ENCODE measurements around the gene FFAR3. TPM values are rescaled to one million over a fixed set of nuclear protein-coding genes. Genes with fewer than 3 reads are reported as not detected.

The FFAR3 gene
- total RNA-seq, 1 donor = 0.73 TPM

- no peak overlapping the region for H3K4me3 ChIP-seq (ENCODE audit: low read length)
- peaks cover 5% of the 10 kb centered on the region for H3K4me1 ChIP-seq (ENCODE audit: insufficient read depth, low read length)
- H3K27me3 ChIP-seq (ENCODE audit: insufficient read depth, low read length) = no peaks in the 10 kb centered on the region
Measured at GRCh38 chr19:35409191-35409590, 50.9 kb downstream of the FFAR3 start.

More at GRCh38 chr19:35409191-35409590, 50.9 kb downstream of the FFAR3 start:
- no peaks in the 10 kb centered on the region for H3K9me3 ChIP-seq (ENCODE audit: low read depth, low read length)

Other genes starting within 250 kb of the FFAR3 start
- gene FXYD3, start 242.6 kb upstream of the FFAR3 start, total RNA-seq = not detected
- gene LGI4, start 223.4 kb upstream of the FFAR3 start, total RNA-seq = 0.31 TPM
- 0.42 TPM for gene FXYD1, start 219.6 kb upstream of the FFAR3 start, total RNA-seq
- gene FXYD7, start 215.2 kb upstream of the FFAR3 start, total RNA-seq = 1.4 TPM
- gene FXYD5, start 203.7 kb upstream of the FFAR3 start, total RNA-seq = 179 TPM
- gene FAM187B, start 129.7 kb upstream of the FFAR3 start, total RNA-seq = 0.21 TPM
- gene LSR, start 109.5 kb upstream of the FFAR3 start, total RNA-seq = 13.1 TPM
- 117 TPM for gene USF2, start 89.5 kb upstream of the FFAR3 start, total RNA-seq
- gene HAMP, start 75.9 kb upstream of the FFAR3 start, total RNA-seq = 0.31 TPM
- gene MAG, start 66.3 kb upstream of the FFAR3 start, total RNA-seq = not detected
- 50.4 TPM for gene CD22, start 29.3 kb upstream of the FFAR3 start, total RNA-seq
- gene FFAR1, start 10.6 kb upstream of the FFAR3 start, total RNA-seq = 1.9 TPM
- gene GPR42, start 12.6 kb downstream of the FFAR3 start, total RNA-seq = 0.21 TPM
- 16.5 TPM for gene FFAR2, start 89.8 kb downstream of the FFAR3 start, total RNA-seq
- gene KRTDAP, start 132.0 kb downstream of the FFAR3 start, total RNA-seq = not detected
- not detected for gene DMKN, start 155.2 kb downstream of the FFAR3 start, total RNA-seq
- not detected for gene SBSN, start 169.9 kb downstream of the FFAR3 start, total RNA-seq
- not detected for gene GAPDHS, start 175.0 kb downstream of the FFAR3 start, total RNA-seq
- gene TMEM147, start 187.2 kb downstream of the FFAR3 start, total RNA-seq = 25.9 TPM
- gene ATP4A, start 205.2 kb downstream of the FFAR3 start, total RNA-seq = not detected
- not detected for gene PMIS2, start 227.7 kb downstream of the FFAR3 start, total RNA-seq

All from mononuclear cell (primary cell).